Measurements from ENCODE around the gene CBFA2T3.

- TF ChIP-seq CTCF (IDR thresholded peaks at IDR 0.05; ENCODE audit: low read depth, low read length) (no peak), EZH2phosphoT487 (IDR thresholded peaks at IDR 0.05; ENCODE audit: low read depth) (no peak)
Observed at GRCh38 chr16:88964636-88965035, 12.4 kb downstream of the CBFA2T3 start.
